GM18519 (cell line): ENCODE results near the gene TBX6.

Source experiments
- ATAC-seq: cut with Tn5 transposase; IDR thresholded peaks from one replicate; pipeline ENCODE4 v1.9.1; 2021; ENCODE audit warnings: mild to moderate bottlenecking, moderate library complexity; ENCODE audit not compliant: unreplicated experiment, low FRiP score

TBX6 gene

GRCh38 chr16:30114411-30114810, 22.7 kb upstream of the TBX6 start:
- ATAC-seq, result no peak

DNA sequence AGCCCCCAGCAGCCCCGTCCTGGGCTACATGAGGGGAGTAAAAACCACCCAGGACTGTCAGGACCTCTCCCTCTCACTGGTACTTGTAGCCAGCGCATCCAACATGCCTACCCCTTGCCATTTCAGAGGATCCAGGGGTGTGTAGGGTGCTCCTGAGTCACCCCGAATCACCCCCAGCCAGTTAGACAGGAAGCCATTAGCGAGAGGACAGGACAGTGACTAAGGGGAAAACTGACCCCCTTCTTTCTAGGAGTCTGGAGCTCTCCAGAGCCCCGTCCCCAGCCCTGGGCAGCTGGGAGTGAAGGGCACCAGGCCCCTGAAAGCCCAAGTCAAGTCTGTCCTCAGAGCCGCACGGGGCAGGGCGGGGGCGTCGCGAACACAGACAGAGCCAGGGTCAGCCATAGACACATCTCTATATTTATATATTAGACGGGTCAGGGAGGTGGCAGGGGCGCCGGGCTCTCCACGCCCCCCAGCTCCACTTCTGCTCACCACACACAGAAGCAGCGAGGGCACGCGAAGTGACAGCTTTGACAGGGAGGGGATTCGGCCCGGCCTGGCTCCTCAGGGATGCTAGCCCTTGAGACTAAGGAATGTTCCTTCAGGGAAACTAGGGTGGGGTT, 22.1 kb upstream of the TBX6 start:
- ATAC-seq, result no peak

DNA sequence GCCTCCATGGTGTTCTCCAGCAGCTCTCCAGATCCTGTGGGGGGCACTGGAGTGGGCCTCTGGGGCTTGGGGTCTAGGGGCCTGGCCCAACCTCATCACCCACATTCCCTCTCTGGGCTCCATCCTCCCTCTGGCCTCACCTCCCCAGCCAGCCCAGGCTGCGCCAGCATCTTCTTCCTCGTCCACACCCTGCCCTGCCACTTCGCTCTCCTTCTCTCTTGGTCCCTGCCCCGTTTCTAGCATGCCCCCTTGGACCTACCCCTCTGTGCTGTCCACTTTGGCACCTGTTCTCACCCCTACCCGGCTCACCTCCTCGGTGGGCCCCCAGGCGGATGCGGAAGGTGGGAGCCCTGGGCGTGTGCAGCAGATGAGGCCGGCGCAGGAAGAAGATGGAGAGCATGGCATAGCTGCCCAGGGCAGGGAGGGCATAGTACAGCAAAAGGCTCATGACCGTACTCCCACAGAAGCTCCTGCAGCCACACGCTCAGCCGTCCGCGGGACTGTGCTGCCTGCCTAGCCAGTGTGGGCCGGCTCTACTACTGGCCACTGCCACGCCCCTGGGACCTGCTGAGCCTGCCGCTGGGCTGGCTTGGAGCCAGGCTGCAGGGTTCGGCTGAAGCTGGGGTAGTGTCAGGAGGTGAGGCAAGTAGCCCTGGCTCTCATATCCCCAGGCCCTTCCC, 21.4 kb upstream of the TBX6 start, which contains the start of gene GDPD3:
GDPD3 (minus strand) TSS at position 507 of the 680 bp plus-strand sequence; CDS start at position 448, 59 bp downstream.
- ATAC-seq, result no peak

DNA sequence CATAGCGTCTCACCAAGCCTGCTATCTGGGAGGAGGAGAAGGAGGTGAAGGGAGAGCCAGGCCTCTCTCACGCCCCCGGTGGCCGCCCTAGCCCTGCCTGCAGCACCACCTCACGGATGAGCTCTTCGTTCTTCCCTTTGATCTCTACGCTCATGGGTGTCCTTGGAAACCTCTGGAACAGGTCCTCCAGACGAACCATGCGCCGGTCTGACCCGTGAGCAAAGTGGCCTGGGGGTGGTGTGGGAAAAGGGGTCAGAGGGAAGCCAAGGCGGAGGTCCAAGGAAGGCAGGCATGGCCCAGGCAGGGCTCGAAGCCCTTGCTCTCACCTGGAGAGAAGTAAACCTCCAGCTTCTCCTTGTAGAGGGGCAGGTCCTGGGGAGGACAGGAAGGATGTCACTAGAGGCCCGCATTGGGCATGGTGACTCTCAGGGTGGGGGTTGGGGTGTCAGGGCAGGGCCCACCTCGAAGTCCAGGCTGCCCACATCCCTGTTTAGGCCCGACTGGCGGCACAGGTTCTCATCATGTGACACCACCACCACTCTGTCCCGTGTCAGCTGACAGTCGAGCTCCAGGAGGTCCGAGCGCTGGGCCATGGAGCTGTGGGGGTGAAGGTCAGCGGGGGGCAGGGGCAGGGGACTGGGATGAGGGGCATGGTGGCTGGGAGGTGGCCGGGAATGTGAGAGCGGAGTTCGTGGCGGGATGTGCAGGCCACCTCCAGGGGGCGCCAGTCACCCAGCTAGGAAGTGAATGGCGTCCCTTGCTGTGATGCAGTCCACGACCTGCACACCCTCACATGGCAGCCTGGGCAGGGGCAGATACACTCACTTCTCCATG, 20.7 kb upstream of the TBX6 start:
- no peak for ATAC-seq

DNA sequence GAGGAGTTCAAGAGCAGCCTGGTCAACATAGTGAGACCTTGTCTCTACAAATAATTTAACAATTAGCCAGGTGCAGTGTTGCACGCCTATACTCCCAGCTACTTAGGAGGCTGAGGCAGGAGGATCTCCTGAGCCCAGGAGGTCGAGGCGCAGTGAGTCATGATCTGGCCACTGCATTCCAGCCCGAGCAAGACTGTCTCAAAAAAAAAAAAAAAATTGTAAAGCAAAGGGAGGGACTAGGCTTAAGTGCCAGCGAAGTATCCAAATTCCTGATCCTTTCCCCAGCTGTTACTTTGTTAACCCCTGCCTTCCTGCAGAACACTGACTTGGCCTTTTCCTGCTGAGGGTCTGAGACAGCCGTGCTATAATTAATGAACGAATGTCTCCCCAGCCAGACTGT, 18.9 kb upstream of the TBX6 start:
- ATAC-seq, result no peak

DNA sequence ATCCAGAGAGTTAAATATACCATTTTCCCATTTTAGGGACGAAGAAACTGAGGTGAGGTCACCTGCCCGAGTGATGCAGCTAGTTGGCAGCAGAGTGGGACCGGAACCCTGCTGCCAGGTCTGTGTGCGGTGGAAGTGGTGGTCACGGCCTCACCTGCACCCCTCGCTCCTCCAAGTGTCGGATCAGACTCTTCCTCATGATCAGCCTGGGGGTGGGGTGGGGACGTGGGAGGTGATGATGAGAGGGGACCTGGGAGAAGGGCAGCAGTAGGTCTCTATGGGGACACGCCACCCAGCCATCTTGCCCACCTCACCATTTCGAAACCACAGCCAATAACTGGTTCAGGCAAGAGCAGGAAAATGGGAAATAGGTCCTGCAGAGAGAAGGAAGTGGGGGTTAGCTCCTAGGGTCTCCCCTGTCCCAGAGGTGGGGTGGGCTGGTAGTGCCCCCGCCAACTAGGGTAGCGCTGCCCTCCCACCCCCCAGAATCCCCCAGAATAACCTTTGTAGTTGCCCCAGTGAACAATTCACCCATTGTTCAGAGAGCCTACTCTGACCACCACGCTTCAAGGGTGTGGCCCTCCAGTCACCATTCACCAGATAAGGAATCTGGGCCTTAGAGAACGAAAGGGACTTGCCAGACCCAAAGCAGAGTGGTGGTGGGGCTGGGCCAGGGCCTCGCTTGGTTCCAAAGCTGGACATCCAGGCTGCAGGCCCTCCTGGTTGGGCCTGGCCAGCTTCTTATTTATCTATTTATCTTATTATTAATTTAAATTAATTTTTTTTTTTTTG, 16.5 kb upstream of the TBX6 start:
- ATAC-seq, result no peak

GRCh38 chr16:30104492-30104891, 12.8 kb upstream of the TBX6 start:
- no peak for ATAC-seq

GRCh38 chr16:30104090-30104489, 12.4 kb upstream of the TBX6 start:
- ATAC-seq, result no peak

- no peak for ATAC-seq
Measured at GRCh38 chr16:30096862-30097563, 5.3 kb upstream of the TBX6 start.

GRCh38 chr16:30096105-30096861, 4.6 kb upstream of the TBX6 start, which contains the start of gene YPEL3:
YPEL3 (minus strand) TSS chr16:30096213; CDS start chr16:30095482, 731 bp downstream.
- peak; percentile 34 for ATAC-seq

DNA sequence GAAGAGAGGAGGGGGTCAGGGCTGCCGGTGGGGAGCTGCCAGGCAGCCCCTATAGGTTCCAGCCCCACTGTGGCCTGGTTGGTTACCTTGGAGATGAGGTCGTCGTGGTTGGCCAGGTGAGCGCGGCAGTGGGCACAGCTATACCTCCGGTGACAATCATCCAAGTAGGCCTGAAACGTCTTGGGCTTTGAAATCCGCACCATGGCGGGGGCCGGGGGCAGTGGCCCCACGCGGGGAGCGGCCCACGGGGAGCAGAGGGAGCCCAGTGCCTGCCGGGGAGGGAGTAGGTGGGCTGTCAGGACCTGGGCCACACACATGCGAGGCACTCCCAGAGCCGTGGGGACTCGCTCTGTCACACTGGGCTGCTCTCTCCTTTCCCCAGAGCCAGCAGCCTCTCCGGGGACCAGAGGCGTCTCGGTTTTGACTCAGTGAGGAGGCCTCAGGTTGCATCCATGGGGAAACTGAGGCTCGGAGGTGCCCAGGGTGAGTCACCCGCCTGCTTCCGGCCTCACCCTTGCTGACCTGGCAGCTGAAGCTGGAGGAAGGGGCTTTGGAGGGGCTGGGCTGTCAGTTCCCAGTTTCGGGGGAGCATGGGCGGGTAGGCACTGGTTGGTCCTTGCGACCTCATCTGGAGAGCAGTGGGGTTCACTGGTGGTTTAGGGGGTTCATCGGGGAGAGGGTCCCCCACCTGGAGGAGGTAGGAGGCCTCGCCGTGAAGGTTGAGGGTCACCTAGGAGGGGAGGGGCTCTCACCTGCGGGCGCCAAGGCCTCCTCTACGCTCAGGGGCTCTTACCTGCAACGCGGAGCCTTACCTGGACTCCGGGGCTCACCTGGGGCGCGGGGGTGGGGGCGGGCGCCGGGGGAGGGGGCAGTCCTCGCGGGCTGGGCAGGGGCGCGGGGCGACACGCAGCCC, 3.7 kb upstream of the TBX6 start:
- no peak for ATAC-seq

- ATAC-seq, result no peak
Measured at GRCh38 chr16:30094541-30095165, 2.9 kb upstream of the TBX6 start.

DNA sequence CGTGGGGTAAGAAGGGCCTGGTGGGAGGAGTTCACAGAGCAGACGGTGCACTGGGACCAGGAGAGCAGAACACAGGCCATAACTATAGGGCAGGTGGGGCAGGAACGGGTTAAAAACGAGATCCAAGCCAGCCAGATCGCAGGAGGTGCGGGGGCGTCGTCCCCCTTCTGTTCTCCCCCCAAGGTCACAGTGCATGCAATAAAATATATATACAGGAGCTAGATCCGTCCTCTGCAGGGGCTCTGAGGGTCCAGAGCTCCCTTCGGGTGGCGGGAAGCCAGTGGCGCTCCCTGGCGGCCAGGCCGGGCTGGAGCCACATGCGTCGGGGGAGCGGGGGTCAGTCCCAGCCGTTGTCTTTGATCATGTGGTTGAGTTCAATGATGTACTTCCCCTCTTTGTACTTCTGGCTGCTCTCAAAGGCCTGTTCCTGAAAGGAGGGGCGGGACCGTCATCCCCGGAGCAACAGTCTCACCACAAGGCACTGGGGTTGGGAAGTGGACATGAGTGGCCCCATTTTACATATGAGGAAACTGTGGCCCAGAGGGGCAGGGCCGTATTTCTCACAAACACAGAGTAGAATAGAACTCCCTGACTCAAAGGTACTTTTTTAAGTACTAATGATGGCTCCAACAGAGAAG, 768 bp upstream of the TBX6 start:
- ATAC-seq, result no peak

DNA sequence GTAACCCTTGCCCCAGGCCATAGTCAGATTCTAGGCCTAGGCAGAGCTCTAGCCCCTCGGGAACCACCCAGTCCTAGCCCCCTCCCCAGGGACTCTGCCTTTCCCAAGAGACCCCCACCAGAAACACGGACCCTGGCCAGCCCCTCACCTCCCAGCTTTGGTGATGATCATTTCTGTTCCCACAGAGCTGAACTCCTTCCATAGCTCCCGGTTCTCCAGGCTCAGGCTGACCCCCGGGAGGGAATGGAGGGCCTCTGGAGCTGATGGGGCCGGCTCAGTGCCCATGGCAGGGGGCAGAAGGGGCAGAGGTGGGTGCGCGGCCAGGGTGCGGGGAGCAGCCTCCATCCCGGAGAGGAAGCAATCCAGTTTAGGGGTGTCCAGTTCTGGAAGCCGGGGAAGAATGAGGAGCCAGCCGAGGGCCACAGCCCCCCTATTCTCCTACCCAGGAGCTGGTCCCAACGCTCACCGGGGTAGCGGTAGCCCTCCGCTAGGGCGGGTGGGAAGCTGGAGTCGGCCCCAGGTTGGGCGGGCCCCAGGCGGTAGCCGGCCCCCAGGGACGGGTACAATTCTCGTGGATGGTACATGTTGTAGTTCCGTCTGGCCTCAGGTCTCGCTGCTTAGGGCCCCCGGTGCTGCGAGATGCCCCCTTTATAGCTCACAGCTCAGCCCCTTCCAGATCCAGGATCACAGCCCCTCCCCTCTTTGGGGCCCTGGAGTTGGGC, 953 bp downstream of the TBX6 start:
- no peak for ATAC-seq

DNA sequence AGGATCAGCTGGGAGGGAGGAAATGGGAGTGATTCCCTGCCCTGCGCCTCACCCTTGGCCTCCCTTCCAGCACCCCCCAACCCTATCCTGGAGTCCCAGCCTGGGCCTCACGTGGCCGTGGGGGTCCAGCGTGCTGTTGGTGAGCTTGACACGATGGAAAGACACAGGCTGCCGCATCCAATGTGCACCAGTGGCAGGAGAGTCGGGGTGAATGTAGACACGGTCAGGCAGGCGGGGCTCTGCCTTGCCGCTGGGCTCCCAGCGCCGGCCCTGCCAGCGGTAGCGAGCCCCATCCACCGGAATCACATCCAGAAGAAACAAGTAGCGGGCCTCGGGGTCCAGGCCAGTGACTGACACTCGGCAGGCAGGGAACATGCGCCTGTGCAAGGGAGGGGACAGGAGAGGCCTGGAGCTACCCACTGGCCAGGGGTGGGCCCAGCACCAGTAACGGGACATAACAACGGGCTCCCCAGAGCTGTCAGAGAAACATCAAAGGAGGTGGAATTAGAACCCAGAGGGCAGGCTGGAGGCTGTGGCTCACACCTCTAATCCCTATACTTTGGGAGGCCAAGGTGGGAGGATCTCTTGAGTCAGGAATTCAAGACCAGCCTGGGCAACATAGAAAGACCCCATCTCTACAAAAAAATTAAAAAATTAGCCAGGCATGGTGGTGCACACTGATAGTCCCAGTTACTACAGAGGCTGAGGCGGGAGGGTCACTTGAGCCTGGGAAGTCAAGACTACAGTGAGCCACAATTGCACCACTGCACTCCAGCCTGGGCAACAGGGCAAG, 2.7 kb downstream of the TBX6 start:
- ATAC-seq, result no peak
